Kidney glomerular epithelial cell (primary cell): ENCODE data around the gene BUB1B.
"Not testable (repeated sequence)": the region's sequence is repeated elsewhere in the genome, so short reads cannot be mapped to it uniquely, and the experiment has no call there.

Source experiments
- DNase-seq: peaks from one replicate; lab custom pipeline; 2025; lab: John Stamatoyannopoulos, UW

BUB1B gene

GRCh38 chr15:40137303-40138200, 23.3 kb upstream of the BUB1B start:
- DNase-seq, result no peak

GRCh38 chr15:40138201-40138570, 22.7 kb upstream of the BUB1B start:
- not testable (repeated sequence) for DNase-seq

- DNase-seq, result no peak
Measured at GRCh38 chr15:40142428-40142827, 18.4 kb upstream of the BUB1B start.

GRCh38 chr15:40146037-40146436, 14.8 kb upstream of the BUB1B start:
- DNase-seq, result peak; percentile 27

GRCh38 chr15:40149339-40149738, 11.5 kb upstream of the BUB1B start:
- DNase-seq, result no peak

GRCh38 chr15:40150163-40150925, 10.5 kb upstream of the BUB1B start:
- peak; percentile 61 for DNase-seq

- DNase-seq, result no peak
Measured at GRCh38 chr15:40151499-40151898, 9.4 kb upstream of the BUB1B start.

GRCh38 chr15:40151991-40152390, 8.9 kb upstream of the BUB1B start:
- DNase-seq, result no peak

GRCh38 chr15:40154821-40155220, 6.0 kb upstream of the BUB1B start:
- DNase-seq, result not testable (repeated sequence)

- no peak for DNase-seq
Measured at GRCh38 chr15:40155270-40155910, 5.5 kb upstream of the BUB1B start.

- no peak for DNase-seq
Measured at GRCh38 chr15:40157778-40158447, 3.0 kb upstream of the BUB1B start.

GRCh38 chr15:40160021-40160420, 848 bp upstream of the BUB1B start:
- DNase-seq, result no peak

GRCh38 chr15:40161693-40162391, 973 bp downstream of the BUB1B start:
- DNase-seq, result no peak

GRCh38 chr15:40162552-40162951, 1.7 kb downstream of the BUB1B start:
- DNase-seq, result no peak

GRCh38 chr15:40163657-40164416, 3.0 kb downstream of the BUB1B start:
- no peak for DNase-seq

GRCh38 chr15:40167374-40167773, 6.5 kb downstream of the BUB1B start:
- not testable (repeated sequence) for DNase-seq

GRCh38 chr15:40175160-40175559, 14.3 kb downstream of the BUB1B start:
- DNase-seq, result no peak

- no peak for DNase-seq
Measured at GRCh38 chr15:40182358-40183029, 21.6 kb downstream of the BUB1B start.

- no peak for DNase-seq
Measured at GRCh38 chr15:40183636-40184463, 23.0 kb downstream of the BUB1B start.
